ENCODE data around the gene LIN7A. TPM values are rescaled to one million over a fixed set of nuclear protein-coding genes. Genes with fewer than 3 reads are reported as not detected.

The LIN7A gene
- 0.08 TPM in 1 of 2 replicates, not detected in the other for total RNA-seq

GRCh38 chr12:80937391-80938238, at the start of gene LIN7A:
LIN7A (minus strand) TSS chr12:80937934; CDS start chr12:80937722, 212 bp downstream.

Other genes with a start within 250 kb of the LIN7A start
- not detected in 2 replicates for gene MYF6, start 230.3 kb downstream of the LIN7A start, total RNA-seq
- gene MYF5, start 221.0 kb downstream of the LIN7A start, total RNA-seq = not detected in 2 replicates
- 0.34 and 6.4 TPM in 2 replicates for gene ACSS3, start 140.1 kb upstream of the LIN7A start, total RNA-seq